ENCODE data around the gene CD28. TPM values are rescaled to one million over a fixed set of nuclear protein-coding genes. Genes with fewer than 3 reads are reported as not detected.

The CD28 gene
- total and polyA plus RNA-seq, 9 of the 15 experiments (the other 6 are each of a cell fraction or from before 2014, with no cell fraction given), result 0.01 to 0.11 TPM; not detected in 7

DNA sequence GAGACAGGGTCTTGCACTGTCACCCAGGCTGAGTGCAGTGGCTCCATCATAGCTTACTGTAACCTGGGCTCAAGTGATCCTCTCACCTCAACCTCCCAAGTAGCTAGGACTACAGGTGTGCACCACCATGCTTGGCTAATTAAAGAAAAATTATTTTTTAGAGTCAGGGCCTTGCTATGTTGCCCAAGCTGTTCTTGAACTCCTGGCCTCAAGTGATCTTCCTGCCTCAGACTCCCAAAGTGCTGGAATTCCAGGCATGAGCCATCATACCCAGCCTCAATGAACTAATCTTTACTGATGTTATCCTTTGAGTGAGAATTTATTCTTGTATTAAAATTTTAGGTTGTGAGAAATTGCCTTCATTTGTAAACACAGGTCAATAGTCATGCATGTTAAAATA, 27.0 kb upstream of the CD28 start:
- Histone ChIP-seq H3K36me3 (ENCODE audit: control insufficient read depth, insufficient read depth, low read length) (no peaks in the 10 kb centered on the region), H3K27me3 (ENCODE audit: control insufficient read depth in 2 of 2, insufficient read depth in 2 of 2, low read length in 2 of 2) (no peaks in the 10 kb centered on the region), H2AFZ (ENCODE audit: low read depth, low read length) (no peak overlapping the region), H4K20me1 (replicated peaks; ENCODE audit: control insufficient read depth, insufficient read depth, low read length) (no peaks in the 10 kb centered on the region), H3K4me2 (ENCODE audit: insufficient read depth, low read length) (no peak overlapping the region), H3K79me2 (ENCODE audit: control insufficient read depth, insufficient read depth, low read length) (no peaks in the 10 kb centered on the region), H3K9me1 (ENCODE audit: control insufficient read depth, insufficient read depth, low read length) (no peaks in the 10 kb centered on the region), H3K27ac (ENCODE audit: extremely low read depth, low read depth, low read length) (no peak overlapping the region), H3K4me1 (replicated peaks in 1 of 2; ENCODE audit: control insufficient read depth in 2 of 2, insufficient read depth in 2 of 2, low read length in 2 of 2) (no peaks in the 10 kb centered on the region), H3K4me3 (no peak overlapping the region), H3K9me3 (replicated peaks; ENCODE audit: control insufficient read depth, insufficient read depth, low read depth, low read length) (no peaks in the 10 kb centered on the region), H3K9ac (ENCODE audit: insufficient read depth in 1 of 2, low read depth in 2 of 2, low read length in 2 of 2) (no peak overlapping the region)
- POLR2A ChIA-PET, result no interaction called here
- ATAC-seq (no peak), DNase-seq (ENCODE audit: extremely low read depth in 1 of 4, low spot score in 3 of 4) (no peak), FAIRE-seq (no peak)
- CTCF ChIA-PET (ENCODE audit: low intra/inter-chr PET ratio), result no interaction called here
- TF ChIP-seq ZNF224 (CRISPR knock-in tag; IDR thresholded peaks at IDR 0.05), result no peak
- no peak for TF ChIP-seq ZNF197 (CRISPR knock-in tag; IDR thresholded peaks at IDR 0.05; ENCODE audit: low read depth)
- no peak for TF ChIP-seq MCM2 (IDR thresholded peaks at IDR 0.05; ENCODE audit: low read depth)
- TF ChIP-seq U2AF2 (optimal IDR thresholded peaks at IDR 0.05; ENCODE audit: low read depth, low read length), result no peak
- TF ChIP-seq CHD4 (IDR thresholded peaks at IDR 0.05; ENCODE audit: insufficient read depth, insufficient replicate concordance, low read depth, low read length, poor library complexity, severe bottlenecking), result no peak
- no peak for TF ChIP-seq ZNF239 (CRISPR knock-in tag; IDR thresholded peaks at IDR 0.05)
- no peak for TF ChIP-seq EHMT2 (IDR thresholded peaks at IDR 0.05)
- TF ChIP-seq, protein P1, sequence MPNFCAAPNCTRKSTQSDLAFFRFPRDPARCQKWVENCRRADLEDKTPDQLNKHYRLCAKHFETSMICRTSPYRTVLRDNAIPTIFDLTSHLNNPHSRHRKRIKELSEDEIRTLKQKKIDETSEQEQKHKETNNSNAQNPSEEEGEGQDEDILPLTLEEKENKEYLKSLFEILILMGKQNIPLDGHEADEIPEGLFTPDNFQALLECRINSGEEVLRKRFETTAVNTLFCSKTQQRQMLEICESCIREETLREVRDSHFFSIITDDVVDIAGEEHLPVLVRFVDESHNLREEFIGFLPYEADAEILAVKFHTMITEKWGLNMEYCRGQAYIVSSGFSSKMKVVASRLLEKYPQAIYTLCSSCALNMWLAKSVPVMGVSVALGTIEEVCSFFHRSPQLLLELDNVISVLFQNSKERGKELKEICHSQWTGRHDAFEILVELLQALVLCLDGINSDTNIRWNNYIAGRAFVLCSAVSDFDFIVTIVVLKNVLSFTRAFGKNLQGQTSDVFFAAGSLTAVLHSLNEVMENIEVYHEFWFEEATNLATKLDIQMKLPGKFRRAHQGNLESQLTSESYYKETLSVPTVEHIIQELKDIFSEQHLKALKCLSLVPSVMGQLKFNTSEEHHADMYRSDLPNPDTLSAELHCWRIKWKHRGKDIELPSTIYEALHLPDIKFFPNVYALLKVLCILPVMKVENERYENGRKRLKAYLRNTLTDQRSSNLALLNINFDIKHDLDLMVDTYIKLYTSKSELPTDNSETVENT (CRISPR knock-in tag; IDR thresholded peaks at IDR 0.05), result no peak
- no peak for TF ChIP-seq KLF13 (tag; IDR thresholded peaks at IDR 0.05; ENCODE audit: borderline replicate concordance, low read depth)
- TF ChIP-seq NFRKB (IDR thresholded peaks at IDR 0.05; ENCODE audit: low read depth), result no peak
- BruUV-seq (replicated peaks), result no TSS peak
- intact Hi-C loops (cut with micrococcal nuclease) (no loop called here), in situ Hi-C loops (cut with MboI) (no loop called here)

Data from K562 (cell line).